HTR-8/SVneo (cell line): ENCODE measurements around the gene ARL15.

Experiments
- DNase-seq: peaks from one replicate; pipeline ENCODE4 v3.0.0; 2011; ENCODE audit warnings: low spot score, mixed read lengths; ENCODE audit not compliant: insufficient read length
- FAIRE-seq: peaks from 2 replicates; lab custom pipeline; 2011; peaks lifted over from hg19 to GRCh38; lab: Jason Lieb, UNC

ARL15 gene

DNA sequence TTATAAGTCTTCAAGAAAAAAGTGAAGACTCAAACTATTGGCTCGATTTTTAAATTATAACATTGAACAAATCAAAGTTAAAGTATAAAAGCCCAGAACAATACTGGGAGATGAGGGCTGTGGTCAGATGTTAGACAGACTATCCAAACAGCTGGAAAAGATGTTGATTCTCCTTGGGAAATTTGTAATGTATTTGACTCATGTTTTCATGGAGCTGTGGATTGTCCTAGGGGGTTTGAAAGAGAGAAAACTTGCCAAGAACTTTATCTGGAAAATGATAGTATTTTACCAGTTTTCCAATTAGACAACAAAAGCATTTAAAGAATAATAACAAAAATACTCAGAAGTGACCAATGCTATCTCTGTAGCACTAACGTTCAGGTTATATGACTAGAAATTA, 339.2 kb downstream of the ARL15 start:
- DNase-seq: no peak
- FAIRE-seq: no peak

GRCh38 chr5:53970475-53970874, 339.9 kb downstream of the ARL15 start:
- DNase-seq (no peak), FAIRE-seq (no peak)

DNA sequence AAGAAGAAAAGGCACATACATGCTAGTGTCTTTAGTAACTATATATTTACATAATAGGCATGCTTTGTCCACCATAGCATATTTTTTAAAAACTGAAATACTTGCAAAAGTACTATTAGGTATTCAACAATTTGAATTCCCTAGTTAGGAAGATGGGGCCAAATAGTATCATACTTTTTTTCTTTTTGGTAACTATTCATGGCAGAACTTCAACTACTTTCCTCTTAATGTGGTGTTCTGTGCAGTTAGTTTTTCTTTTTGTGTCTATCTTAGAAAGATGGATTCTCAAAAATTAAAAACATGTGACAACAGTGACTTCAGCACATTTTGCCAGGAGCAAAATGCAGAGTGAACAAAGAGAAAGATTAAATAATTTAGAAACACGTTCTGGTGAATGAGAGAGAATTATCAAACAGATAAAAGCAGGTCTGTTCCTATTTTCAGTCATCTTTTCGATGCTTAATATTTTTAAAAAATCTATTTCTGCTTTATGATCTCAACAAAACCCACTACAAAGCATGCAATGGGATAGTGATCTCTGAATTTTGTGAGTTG, 341.1 kb downstream of the ARL15 start:
- no peak for FAIRE-seq

GRCh38 chr5:53965459-53965858, 344.9 kb downstream of the ARL15 start:
- DNase-seq: no peak
- FAIRE-seq: no peak

More for the DNA sequence above, 341.1 kb downstream of the ARL15 start:
- no peak for DNase-seq

DNA sequence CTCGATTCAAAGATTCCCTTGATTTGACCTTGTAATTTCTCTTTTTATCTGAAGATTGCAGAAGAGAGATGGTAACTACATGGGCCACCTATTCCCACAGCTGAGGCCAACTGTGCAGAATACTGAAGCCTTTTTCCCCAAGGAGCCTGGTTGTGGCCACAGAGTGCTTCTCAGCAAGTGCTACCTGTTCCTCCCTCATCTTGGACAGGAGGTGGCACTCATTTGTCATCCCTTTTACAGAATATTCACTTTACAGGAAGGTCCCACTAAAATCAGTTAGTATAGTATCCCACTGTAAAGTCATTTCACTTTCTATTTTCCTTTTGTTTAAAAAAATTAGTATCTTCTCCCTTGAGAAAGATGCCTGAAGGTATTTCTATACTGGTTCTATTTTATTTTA, 346.4 kb downstream of the ARL15 start:
- DNase-seq (no peak), FAIRE-seq (no peak)

GRCh38 chr5:53962306-53962705, 348.1 kb downstream of the ARL15 start:
- no peak for FAIRE-seq

GRCh38 chr5:53956632-53957031, 353.7 kb downstream of the ARL15 start:
- FAIRE-seq: no peak

More at GRCh38 chr5:53962306-53962705, 348.1 kb downstream of the ARL15 start:
- no peak for DNase-seq

DNA sequence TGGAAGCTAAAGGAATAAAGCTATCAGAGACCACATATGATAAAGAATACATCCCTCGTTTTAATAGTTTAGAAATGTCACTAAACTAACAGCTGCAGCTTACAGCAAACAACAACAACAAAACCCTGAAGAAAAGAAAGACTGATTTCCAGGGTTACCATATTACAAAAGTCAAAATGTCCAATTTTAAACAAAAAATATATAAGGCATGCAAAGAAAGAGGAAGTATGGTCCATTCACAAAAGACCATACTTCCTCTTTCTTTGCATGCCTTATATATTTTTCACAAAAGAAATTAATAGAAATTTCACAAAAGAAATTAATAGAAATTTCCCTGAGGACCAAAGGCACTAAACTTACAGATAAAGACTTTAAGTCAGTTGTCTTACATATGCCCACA, 354.2 kb downstream of the ARL15 start:
- DNase-seq: no peak
- no peak for FAIRE-seq

More at GRCh38 chr5:53956632-53957031, 353.7 kb downstream of the ARL15 start:
- DNase-seq: no peak

DNA sequence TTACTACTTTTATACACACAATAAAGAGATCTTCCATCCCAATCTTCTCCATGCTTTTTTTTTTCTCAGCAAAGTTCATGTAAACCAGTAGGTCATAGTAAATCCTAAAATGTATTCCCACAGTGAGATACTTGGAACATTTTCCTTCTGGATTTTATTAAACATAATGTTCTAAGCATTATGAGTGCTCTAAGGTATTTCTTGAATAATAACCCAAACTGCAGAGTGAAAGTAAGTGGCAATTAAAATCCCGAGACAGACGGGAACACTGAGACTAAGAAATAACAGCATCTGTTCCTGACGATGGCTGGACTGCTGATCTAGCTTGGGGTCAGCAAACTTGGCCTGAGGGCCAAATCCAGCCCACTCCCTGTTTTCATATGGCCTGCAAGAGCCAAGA, 359.8 kb downstream of the ARL15 start:
- FAIRE-seq: peak; percentile 49

GRCh38 chr5:53948598-53948997, 361.8 kb downstream of the ARL15 start:
- no peak for DNase-seq
- no peak for FAIRE-seq

More for the DNA sequence above, 359.8 kb downstream of the ARL15 start:
- no peak for DNase-seq

DNA sequence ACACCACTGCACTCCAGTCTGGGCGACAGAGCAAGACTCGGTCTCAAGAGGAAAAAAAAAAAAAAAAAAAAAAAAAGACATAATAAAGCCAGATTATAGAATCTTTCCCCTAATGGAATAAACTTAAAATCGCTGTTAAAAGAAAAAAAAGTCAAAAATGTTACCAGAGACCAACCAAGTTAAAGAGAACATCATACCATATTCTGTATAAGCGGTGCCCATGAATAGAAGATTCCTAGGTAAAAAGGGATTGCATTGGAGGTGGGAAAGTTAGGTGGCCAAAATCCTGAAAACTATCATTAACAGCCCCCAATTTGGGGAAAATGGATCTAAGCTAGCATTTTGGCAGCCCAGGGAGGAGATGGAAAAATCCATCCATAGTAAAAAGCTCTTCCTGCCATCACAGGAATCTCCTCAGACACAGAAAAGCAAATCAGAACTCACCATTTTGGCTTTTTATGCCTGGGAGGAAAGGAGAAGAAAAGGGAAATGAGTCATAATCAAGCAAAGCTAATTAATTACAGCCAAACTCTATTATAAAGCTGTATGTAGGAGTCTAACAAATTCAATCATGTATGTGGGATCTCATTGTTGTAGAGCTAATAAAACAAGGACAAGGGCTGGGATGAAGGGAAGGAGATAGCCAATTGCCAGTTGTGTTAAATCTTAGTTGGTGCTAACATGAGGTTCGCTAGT, 363.8 kb downstream of the ARL15 start:
- FAIRE-seq (no peak), DNase-seq (no peak)

GRCh38 chr5:53944981-53945380, 365.4 kb downstream of the ARL15 start:
- no peak for DNase-seq
- FAIRE-seq: peak; percentile 58

DNA sequence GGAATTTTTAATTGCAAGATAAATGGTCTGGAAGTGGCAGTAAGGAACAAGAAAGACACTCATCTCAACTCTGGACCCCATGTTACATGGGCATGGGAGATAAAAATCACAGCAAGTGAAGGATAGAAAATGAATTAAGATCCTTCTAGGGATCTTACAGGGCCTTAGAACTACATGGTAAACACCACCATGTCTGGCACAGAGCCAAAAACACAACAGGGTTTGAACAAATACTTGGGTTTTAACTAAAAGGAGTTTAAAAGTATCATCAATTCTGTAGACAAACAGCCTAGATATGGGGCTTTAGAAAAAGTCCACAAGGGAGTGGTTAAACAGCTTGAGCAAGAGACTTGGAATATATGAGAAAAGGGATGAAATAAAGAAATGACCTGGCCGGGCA, 366.4 kb downstream of the ARL15 start:
- no peak for DNase-seq
- no peak for FAIRE-seq

DNA sequence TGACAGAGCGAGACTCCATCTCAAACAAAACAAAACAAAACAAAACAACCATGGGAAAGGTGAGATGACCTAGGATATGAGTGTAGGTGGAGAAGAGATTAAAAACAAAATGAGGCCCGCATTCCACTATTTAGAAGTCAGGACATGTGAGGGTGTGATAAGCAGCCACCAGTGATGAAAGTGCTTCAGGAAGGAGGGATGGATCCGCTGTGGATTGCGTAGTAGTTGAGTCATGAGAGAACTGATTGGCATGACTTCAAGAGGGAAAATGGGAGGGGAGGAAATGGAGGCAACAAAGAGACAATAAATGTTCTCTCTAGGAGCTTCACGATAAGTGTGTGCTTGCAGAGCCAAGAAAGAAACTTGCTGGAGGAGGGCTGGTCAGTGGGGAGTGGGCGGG, 367.6 kb downstream of the ARL15 start:
- peak; percentile 51 for DNase-seq

GRCh38 chr5:53940921-53941320, 369.5 kb downstream of the ARL15 start:
- DNase-seq (no peak), FAIRE-seq (no peak)

More for the DNA sequence above, 367.6 kb downstream of the ARL15 start:
- FAIRE-seq: peak; percentile 89

DNA sequence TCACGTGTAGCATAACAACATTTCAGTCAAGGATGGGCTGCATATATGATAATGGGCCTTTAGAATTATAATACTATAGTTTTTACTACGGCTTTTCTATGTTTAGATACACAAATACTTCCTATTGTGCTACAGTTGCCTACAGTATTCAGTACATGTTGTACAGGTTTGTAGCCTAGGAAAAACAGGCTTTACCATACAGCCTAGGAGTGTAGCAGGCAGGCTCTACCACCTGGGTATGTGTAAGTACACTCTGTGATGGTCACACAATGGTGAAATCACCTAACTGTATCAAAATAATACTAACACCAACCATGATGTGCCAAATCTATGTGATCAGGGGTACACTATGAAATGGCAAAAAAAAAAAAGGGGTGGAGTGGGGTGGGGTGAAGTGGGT, 372.9 kb downstream of the ARL15 start:
- peak; percentile 69 for FAIRE-seq
- DNase-seq: no peak

DNA sequence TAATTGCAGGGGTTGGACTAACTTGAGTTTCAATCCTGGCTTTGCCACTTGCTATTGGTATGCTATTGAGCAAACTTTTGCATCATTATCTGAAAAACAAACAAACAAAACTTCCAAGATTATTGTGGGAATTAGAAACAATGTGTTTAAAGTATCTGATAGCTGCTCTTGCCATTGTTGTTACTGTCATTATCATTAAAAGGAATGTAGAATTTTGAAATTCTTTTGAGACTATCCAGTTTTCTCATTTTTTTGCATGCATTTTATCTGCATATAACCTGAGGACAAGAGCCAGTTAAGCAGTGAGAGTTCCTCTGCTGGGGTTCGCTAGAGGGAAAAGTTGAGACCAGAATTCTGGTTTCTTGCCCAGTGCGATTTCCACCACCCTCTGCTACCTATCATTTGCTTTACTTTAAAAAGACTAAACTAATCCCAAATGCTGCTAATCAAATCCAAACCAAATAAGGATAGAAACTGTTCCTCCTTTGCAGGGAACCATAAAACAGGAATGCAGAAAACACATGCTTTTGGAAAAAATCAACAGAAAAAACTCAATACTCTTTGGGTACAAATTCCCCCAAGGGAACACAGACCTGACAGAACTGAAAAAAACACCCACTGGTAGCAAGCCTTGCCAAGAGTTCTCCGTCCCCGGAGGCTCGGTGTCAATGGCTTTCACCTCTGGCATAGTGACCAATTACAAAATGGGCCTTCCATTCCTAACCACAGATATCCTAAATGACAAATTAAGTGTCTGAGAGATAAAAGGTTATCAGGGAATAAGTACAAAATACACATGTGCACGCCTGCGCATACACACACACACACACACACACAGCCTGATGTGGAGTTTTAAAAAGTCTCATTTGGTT, 373.7 kb downstream of the ARL15 start:
- FAIRE-seq: peak; percentile 51
- DNase-seq: no peak

DNA sequence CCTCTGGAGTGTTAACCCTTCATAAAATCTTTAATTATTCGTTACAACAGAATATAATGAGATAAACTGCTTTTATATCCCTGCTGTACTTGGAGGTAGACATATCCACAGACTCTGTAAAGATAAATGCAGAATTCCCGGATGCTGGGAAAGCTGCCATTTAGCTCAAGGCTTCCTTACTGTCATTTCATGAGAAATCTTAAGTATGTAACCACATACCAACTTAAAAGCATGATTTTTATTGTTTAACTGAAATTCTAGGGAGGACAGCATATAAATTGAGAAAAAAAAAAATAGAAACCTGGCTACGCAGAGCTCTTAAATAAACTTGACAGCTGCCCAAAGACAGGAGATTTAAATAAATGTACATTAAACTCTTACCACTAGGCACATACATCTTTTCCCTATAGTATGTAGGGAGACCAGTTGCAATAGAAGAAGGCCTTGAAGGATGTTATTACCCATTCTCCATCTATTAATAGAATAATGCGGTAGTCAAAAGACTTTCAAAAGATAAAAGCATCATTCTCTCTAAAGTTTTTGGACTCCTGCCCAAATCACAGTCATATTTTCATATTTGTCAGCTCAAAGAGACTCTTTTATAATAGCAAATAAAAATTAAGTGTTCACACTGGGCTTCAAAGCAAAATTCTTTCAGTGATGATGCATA, 376.1 kb downstream of the ARL15 start:
- DNase-seq (peak; percentile 45), FAIRE-seq (no peak)

- FAIRE-seq: no peak
- DNase-seq: no peak
These were observed 378.0 kb downstream of the ARL15 start for GRCh38 chr5:53932351-53932750.

GRCh38 chr5:53930457-53930856, 379.9 kb downstream of the ARL15 start:
- FAIRE-seq (no peak), DNase-seq (peak; percentile 28)
